IPS-15b (cell line): ENCODE measurements around the gene CCDC73.
A peak's percentile ranks its signal among the peaks of the same experiment; 100 is the strongest.

Experiments used
- H3K27me3 ChIP-seq: one replicate; pipeline ENCODE4 v1.6.1; 2013; ENCODE audit warnings: low read length; ENCODE audit not compliant: control insufficient read depth, insufficient read depth
- H3K36me3 ChIP-seq: one replicate; pipeline ENCODE4 v1.6.1; 2013; ENCODE audit warnings: low read length; ENCODE audit not compliant: control insufficient read depth, insufficient read depth
- H3K4me1 ChIP-seq: one replicate; pipeline ENCODE4 v1.6.1; 2013; ENCODE audit warnings: mild to moderate bottlenecking, low read length; ENCODE audit not compliant: control insufficient read depth, insufficient read depth
- H3K4me3 ChIP-seq: one replicate; pipeline ENCODE4 v1.5.1; 2013; ENCODE audit warnings: low read depth, low read length
- H3K9ac ChIP-seq: one replicate; pipeline ENCODE4 v1.6.1; 2013; ENCODE audit warnings: low read depth, mild to moderate bottlenecking, low read length
- H3K9me3 ChIP-seq: one replicate; pipeline ENCODE4 v1.6.1; 2013; ENCODE audit warnings: mild to moderate bottlenecking, low read length; ENCODE audit not compliant: control insufficient read depth, insufficient read depth

The CCDC73 gene

DNA sequence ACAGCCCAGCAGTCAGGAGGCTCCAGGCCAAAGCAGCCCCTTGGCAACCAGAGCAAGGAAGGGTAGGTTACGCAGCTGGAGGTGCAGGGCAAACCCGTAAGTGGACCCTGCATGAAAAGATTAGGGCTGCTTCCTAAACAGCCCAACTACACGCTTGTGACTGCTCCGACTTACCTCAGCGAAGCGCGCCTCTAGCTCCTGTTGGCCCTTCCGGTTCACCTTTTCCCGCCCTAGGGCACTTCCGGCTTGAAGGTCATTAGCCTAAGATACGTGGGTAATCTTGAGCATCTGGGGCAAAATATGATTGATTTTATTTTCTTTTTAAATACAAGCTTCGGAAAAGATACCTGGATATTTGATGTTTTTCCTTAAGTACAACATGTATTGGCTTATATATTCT lies at the start of gene CCDC73:
Gene CCDC73, minus strand, starts transcription at position 224 of the 400 bp plus-strand sequence. CDS start 34,419 bp downstream, outside the sequence.
- H3K9me3 ChIP-seq = no peaks in the 10 kb centered on the region

DNA sequence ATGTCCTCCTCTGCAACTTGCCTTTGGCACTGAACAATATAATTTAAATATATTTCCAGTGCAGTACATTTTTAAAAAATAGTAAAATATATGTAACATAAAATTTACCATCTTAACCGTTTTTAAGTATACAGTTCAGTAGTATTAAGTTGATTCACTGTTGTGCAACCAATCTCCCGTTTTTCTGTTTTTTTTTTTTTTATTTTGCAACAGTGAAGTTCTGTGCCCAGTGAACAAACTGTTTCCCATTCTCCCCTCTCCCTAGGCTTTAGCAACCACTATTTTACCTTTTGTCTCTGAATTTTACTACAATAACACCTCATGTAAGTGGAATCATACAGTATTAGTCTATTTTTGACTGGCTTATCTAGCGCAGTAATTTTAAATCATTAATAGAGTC lies 49.1 kb upstream of the CCDC73 start:
- Histone ChIP-seq H3K4me3 (no peak overlapping the region), H3K36me3 (no peaks in the 10 kb centered on the region), H3K4me1 (no peaks in the 10 kb centered on the region), H3K9me3 (no peaks in the 10 kb centered on the region), H3K9ac (no peak overlapping the region), H3K27me3 (no peaks in the 10 kb centered on the region)

More for the DNA sequence above, at the start of gene CCDC73:
- Histone ChIP-seq H3K27me3 (no peaks in the 10 kb centered on the region), H3K4me1 (peaks cover 4% of the 10 kb centered on the region), H3K36me3 (no peaks in the 10 kb centered on the region), H3K4me3 (no peak within 1 kb of the TSS), H3K9ac (no peak within 1 kb of the TSS)

- H3K9ac ChIP-seq = no peak overlapping the region
Observed at GRCh38 chr11:32840587-32840986, 46.1 kb upstream of the CCDC73 start.

GRCh38 chr11:32839308-32839707 lies 44.8 kb upstream of the CCDC73 start:
- H3K36me3 ChIP-seq = no peaks in the 10 kb centered on the region
- H3K4me3 ChIP-seq = no peak overlapping the region
- no peaks in the 10 kb centered on the region for H3K4me1 ChIP-seq
- H3K9ac ChIP-seq = no peak overlapping the region
- H3K27me3 ChIP-seq = no peaks in the 10 kb centered on the region
- H3K9me3 ChIP-seq = no peaks in the 10 kb centered on the region

More at GRCh38 chr11:32840587-32840986, 46.1 kb upstream of the CCDC73 start:
- Histone ChIP-seq H3K4me3 (no peak overlapping the region), H3K4me1 (no peaks in the 10 kb centered on the region), H3K9me3 (no peaks in the 10 kb centered on the region), H3K27me3 (no peaks in the 10 kb centered on the region), H3K36me3 (no peaks in the 10 kb centered on the region)

GRCh38 chr11:32838505-32839274 lies 44.2 kb upstream of the CCDC73 start:
- no peaks in the 10 kb centered on the region for H3K9me3 ChIP-seq
- H3K27me3 ChIP-seq = no peaks in the 10 kb centered on the region

DNA sequence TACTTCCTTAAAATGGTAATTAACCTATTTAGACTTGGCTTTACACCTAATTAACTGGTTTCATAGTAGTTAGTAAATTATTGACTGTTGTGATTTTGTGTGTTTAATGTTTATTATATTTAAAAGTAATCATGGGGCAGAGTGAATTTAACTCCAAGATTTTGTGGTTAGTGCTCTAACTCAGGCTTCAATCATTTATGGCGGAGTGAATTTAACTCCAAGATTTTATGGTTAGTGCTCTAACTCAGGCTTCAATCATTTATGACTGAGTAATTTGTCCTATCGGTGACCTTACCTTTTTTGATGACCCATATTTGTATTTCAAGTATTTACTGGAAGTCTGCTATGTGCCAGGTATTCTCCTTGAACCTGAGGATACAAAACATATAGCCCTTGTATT lies 42.5 kb upstream of the CCDC73 start:
- Histone ChIP-seq H3K36me3 (no peaks in the 10 kb centered on the region), H3K9me3 (no peaks in the 10 kb centered on the region)

More at GRCh38 chr11:32838505-32839274, 44.2 kb upstream of the CCDC73 start:
- no peaks in the 10 kb centered on the region for H3K36me3 ChIP-seq
- H3K4me1 ChIP-seq = no peaks in the 10 kb centered on the region
- H3K4me3 ChIP-seq = no peak overlapping the region
- H3K9ac ChIP-seq = no peak overlapping the region

GRCh38 chr11:32833921-32834320 lies 39.5 kb upstream of the CCDC73 start:
- Histone ChIP-seq H3K9me3 (no peaks in the 10 kb centered on the region), H3K9ac (no peak overlapping the region), H3K27me3 (peaks cover 17% of the 10 kb centered on the region), H3K36me3 (no peaks in the 10 kb centered on the region), H3K4me1 (no peaks in the 10 kb centered on the region), H3K4me3 (no peak overlapping the region)

More for the DNA sequence above, 42.5 kb upstream of the CCDC73 start:
- no peak overlapping the region for H3K9ac ChIP-seq
- no peaks in the 10 kb centered on the region for H3K27me3 ChIP-seq
- H3K4me3 ChIP-seq = no peak overlapping the region
- H3K4me1 ChIP-seq = no peaks in the 10 kb centered on the region

DNA sequence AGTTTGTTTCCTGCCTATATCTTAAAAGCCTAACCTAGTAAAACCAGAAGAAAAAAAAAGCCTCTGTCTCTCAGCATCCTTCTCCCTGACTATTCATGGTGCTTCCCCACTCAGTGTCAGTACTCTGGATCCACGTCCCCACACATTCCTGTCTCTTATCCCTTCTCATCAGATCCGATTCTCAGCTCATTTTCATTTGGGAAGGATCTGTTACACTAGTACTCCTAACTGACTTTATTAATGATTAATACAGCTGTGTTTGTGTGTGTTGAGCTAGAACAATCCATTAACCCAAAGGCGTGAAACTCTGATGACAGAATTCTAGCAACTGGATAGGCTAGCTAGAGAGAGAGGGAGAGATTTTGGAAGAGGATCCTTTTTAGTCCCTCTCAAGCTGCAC lies 36.8 kb upstream of the CCDC73 start:
- Histone ChIP-seq H3K9me3 (no peaks in the 10 kb centered on the region), H3K9ac (no peak overlapping the region), H3K4me3 (no peak overlapping the region), H3K4me1 (no peaks in the 10 kb centered on the region), H3K27me3 (peaks cover 27% of the 10 kb centered on the region), H3K36me3 (no peaks in the 10 kb centered on the region)

- no peak overlapping the region for H3K9ac ChIP-seq
- H3K36me3 ChIP-seq = no peaks in the 10 kb centered on the region
- H3K4me1 ChIP-seq = no peaks in the 10 kb centered on the region
- peaks cover 27% of the 10 kb centered on the region for H3K27me3 ChIP-seq
- no peak overlapping the region for H3K4me3 ChIP-seq
- H3K9me3 ChIP-seq = no peaks in the 10 kb centered on the region
Observed at GRCh38 chr11:32830796-32831195, 36.3 kb upstream of the CCDC73 start.

DNA sequence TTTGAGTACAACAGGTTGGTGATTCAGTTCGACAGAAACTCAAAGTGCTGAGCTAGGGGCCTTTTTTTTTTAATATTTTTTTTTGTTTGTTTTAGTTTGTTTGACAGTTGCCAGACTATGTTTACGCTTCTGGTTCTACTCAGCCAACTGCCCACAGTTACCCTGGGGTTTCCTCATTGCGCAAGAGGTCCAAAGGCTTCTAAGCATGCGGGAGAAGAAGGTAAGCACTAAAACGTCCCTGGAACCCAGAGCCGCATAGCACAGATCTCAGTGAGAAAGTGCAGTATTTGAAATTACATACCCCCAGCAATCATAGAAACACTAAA lies 35.9 kb upstream of the CCDC73 start:
- peaks cover 27% of the 10 kb centered on the region for H3K27me3 ChIP-seq
- H3K9me3 ChIP-seq = no peaks in the 10 kb centered on the region
- H3K4me3 ChIP-seq = peak overlapping the region; percentile 79
- H3K36me3 ChIP-seq = no peaks in the 10 kb centered on the region
- no peaks in the 10 kb centered on the region for H3K4me1 ChIP-seq
- H3K9ac ChIP-seq = no peak overlapping the region

GRCh38 chr11:32829680-32830412 lies 35.4 kb upstream of the CCDC73 start, which contains the start of gene PRRG4:
Gene PRRG4 (plus strand): TSS chr11:32829927. CDS start chr11:32830530, 603 bp downstream.
- H3K27me3 ChIP-seq = peaks cover 27% of the 10 kb centered on the region
- H3K9ac ChIP-seq = peak within 1 kb of the TSS; percentile 73
- peak within 1 kb of the TSS; percentile 79 for H3K4me3 ChIP-seq

More at GRCh38 chr11:32829680-32830412, 35.4 kb upstream of the CCDC73 start, which contains the start of gene PRRG4:
- H3K4me1 ChIP-seq = no peaks in the 10 kb centered on the region
- no peaks in the 10 kb centered on the region for H3K36me3 ChIP-seq
- no peaks in the 10 kb centered on the region for H3K9me3 ChIP-seq
